ENCODE data around the gene TBPL1. TPM values are rescaled to one million over a fixed set of nuclear protein-coding genes. Genes with fewer than 3 reads are reported as not detected.

TBPL1 gene
- total RNA-seq, 1 donor from 2014 or later, result 35.7 TPM

GRCh38 chr6:134029495-134030455, 76.8 kb downstream of the TBPL1 start:
- H3K4me3 Mint-ChIP-seq, result no peak overlapping the region
- TF ChIP-seq, protein P1, sequence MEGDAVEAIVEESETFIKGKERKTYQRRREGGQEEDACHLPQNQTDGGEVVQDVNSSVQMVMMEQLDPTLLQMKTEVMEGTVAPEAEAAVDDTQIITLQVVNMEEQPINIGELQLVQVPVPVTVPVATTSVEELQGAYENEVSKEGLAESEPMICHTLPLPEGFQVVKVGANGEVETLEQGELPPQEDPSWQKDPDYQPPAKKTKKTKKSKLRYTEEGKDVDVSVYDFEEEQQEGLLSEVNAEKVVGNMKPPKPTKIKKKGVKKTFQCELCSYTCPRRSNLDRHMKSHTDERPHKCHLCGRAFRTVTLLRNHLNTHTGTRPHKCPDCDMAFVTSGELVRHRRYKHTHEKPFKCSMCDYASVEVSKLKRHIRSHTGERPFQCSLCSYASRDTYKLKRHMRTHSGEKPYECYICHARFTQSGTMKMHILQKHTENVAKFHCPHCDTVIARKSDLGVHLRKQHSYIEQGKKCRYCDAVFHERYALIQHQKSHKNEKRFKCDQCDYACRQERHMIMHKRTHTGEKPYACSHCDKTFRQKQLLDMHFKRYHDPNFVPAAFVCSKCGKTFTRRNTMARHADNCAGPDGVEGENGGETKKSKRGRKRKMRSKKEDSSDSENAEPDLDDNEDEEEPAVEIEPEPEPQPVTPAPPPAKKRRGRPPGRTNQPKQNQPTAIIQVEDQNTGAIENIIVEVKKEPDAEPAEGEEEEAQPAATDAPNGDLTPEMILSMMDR (IDR thresholded peaks at IDR 0.05), result no peak
- DNase-seq (no peak), ATAC-seq (ENCODE audit: low read depth) (no peak)
- no peaks in the 10 kb centered on the region for H3K4me1 Mint-ChIP-seq
- intact Hi-C loops (cut with micrococcal nuclease), result no loop called here
- H3K27me3 Mint-ChIP-seq, result peaks cover 4% of the 10 kb centered on the region
- no peaks in the 10 kb centered on the region for H3K36me3 Mint-ChIP-seq (ENCODE audit: low read depth)
- H3K9me3 Mint-ChIP-seq, result no peaks in the 10 kb centered on the region
- CTCF ChIA-PET, result no interaction called here
- POLR2A ChIA-PET, result no interaction called here
- no peak overlapping the region for H3K27ac Mint-ChIP-seq

DNA sequence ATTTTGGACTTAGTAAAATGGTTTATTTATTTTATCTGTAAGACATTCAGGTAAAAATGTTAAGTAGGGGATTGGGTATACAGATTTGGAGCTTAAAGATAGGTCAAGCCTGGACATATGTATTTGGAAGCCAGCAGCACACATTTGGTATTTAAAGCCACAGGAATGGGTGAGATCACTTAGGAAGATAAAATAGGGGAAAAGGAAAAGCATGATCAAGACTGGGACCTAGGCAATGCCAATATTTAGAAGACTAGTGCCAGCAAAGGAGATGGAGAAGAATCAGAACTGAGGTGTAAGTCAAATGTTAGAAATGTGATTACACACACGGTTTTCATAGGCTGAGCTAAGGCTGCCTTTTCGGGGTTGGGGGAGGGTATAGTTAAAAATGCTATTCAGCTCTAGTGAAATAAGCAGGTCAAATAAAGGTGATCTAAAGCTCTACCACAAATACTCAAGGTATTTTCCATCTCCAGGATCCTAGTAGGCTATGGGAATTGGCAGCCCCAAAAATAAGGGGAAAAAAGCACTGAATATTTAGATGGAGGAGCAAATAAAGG, 78.8 kb downstream of the TBPL1 start:
- no peaks in the 10 kb centered on the region for H3K36me3 Mint-ChIP-seq (ENCODE audit: low read depth)
- DNase-seq, result no peak
- peaks cover 4% of the 10 kb centered on the region for H3K27me3 Mint-ChIP-seq
- H3K4me1 Mint-ChIP-seq, result no peaks in the 10 kb centered on the region
- CTCF ChIA-PET, result interaction anchor here (0.7 kb wide), 1 partner anchor 31 kb away, joined by 3 read pairs; no protein-coding TSS in a partner anchor
- POLR2A ChIA-PET, result no interaction called here
- H3K27ac Mint-ChIP-seq, result no peak overlapping the region
- H3K9me3 Mint-ChIP-seq, result no peaks in the 10 kb centered on the region
- no peak for ATAC-seq (ENCODE audit: low read depth)
- H3K4me3 Mint-ChIP-seq, result no peak overlapping the region
- intact Hi-C loops (cut with micrococcal nuclease), result no loop called here
- TF ChIP-seq, protein P1 (IDR thresholded peaks at IDR 0.05), result no peak

DNA sequence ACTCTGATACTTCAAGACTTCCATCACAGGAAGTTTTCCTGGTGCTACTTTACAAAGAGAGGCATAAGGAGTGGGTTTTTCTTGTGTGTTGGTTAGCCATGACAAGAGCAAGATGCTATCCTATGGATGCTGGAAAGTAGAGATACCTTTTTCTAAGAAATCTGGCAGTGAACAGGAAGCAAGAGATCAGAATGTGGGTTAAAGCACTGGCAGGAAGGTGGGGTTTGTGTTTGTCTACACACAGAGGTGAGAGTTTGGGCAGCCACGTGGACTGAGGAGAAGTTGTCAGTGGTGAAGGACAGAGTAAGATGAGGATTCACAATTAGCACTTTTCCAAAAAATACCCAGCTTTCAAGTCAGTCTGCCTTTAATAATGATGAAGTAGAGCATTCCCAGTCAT, 81.5 kb downstream of the TBPL1 start:
- no peak overlapping the region for H3K27ac Mint-ChIP-seq
- TF ChIP-seq, protein P1 (IDR thresholded peaks at IDR 0.05), result no peak
- CTCF ChIA-PET, result no interaction called here
- H3K4me1 Mint-ChIP-seq, result no peaks in the 10 kb centered on the region
- H3K9me3 Mint-ChIP-seq, result no peaks in the 10 kb centered on the region
- intact Hi-C loops (cut with micrococcal nuclease), result no loop called here
- POLR2A ChIA-PET, result no interaction called here
- H3K4me3 Mint-ChIP-seq, result no peak overlapping the region
- H3K27me3 Mint-ChIP-seq, result no peaks in the 10 kb centered on the region
- DNase-seq (no peak), ATAC-seq (ENCODE audit: low read depth) (no peak)
- no peaks in the 10 kb centered on the region for H3K36me3 Mint-ChIP-seq (ENCODE audit: low read depth)

DNA sequence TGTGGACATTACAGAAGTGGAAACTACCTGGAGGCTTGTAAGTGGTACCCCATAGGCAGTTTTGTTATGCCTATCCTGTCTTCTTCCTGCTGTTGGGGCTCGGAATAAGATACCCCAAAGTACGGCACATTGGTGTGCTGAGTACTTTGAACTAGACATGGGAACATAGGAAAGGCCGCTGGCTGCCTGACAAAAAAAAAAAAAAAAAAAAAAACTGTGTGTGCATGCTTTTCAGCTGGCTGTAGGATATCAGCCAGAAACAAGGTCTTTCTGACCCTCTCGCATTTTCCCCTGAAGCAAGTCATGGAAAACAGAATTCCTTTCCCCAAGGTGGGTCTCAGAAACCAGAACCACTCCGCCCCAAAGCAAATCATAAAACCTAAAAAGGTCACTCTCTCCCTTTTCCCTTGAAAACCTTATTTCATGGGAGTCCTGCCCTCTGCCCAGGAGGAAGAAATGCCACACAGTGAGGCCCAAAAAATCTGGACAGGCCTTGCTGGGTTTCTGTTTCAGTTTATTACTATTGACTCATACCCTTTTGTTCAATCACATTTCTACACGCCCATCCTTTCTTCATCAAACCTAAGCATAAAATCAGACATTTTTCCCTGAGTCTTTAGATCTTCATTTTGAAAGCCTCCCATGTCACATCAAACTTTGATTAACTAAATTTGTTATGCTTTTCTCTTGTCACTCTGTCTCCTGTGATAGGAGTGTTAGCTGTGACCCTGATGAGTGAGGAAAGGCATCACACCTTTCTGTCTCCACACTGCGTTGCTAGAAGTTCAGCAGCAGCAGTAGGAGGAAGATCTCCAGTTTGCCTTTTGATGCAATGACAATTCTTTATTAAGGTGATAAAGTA, 82.2 kb downstream of the TBPL1 start:
- Mint-ChIP-seq H3K36me3 (ENCODE audit: low read depth) (no peaks in the 10 kb centered on the region), H3K4me3 (no peak overlapping the region), H3K9me3 (no peaks in the 10 kb centered on the region), H3K27ac (no peak overlapping the region), H3K4me1 (no peaks in the 10 kb centered on the region), H3K27me3 (no peaks in the 10 kb centered on the region)
- ChIA-PET CTCF (interaction anchor here (1.7 kb wide), 1 partner anchor 111 kb away, joined by 3 read pairs; no protein-coding TSS in a partner anchor), POLR2A (interaction anchor here (0.6 kb wide), 1 partner anchor 670 kb away, joined by 4 read pairs; no protein-coding TSS in a partner anchor)
- TF ChIP-seq, protein P1 (IDR thresholded peaks at IDR 0.05), result no peak
- ATAC-seq (ENCODE audit: low read depth) (no peak), DNase-seq (no peak)
- intact Hi-C loops (cut with micrococcal nuclease), result no loop called here
